Liver (tissue), 9 donors: ENCODE results near the gene DSC1. TPM values are rescaled to one million over a fixed set of nuclear protein-coding genes. Genes with fewer than 3 reads are reported as not detected.

Source experiments
- DNase-seq: peaks from one replicate; pipeline ENCODE4 v3.0.0-alpha.2; 2017; ENCODE audit warnings: low spot score
- H3K27ac ChIP-seq, 2 donors: one replicate each; pipeline ENCODE4 v1.7.0; 2013; ENCODE audit warnings: inconsistent platforms in 2 of 2, low read length in 2 of 2, control low read depth in 1 of 2, low read depth in 1 of 2, mild to moderate bottlenecking in 1 of 2
- H3K27me3 ChIP-seq, 4 donors: one replicate each; pipeline versions ENCODE4 v1.6.1 to v1.7.0; 2013; ENCODE audit warnings: low read length in 3 of 4, inconsistent platforms in 1 of 4, mild to moderate bottlenecking in 1 of 4, moderate library complexity in 1 of 4; ENCODE audit not compliant: control insufficient read depth in 4 of 4, insufficient read depth in 4 of 4
- H3K36me3 ChIP-seq, 4 donors: one replicate each; pipeline versions ENCODE4 v1.6.1 to v1.7.0; 2013; ENCODE audit warnings: low read length in 3 of 4, mild to moderate bottlenecking in 3 of 4, low read depth in 1 of 4, moderate library complexity in 1 of 4; ENCODE audit not compliant: control insufficient read depth in 4 of 4, insufficient read depth in 3 of 4
- H3K4me1 ChIP-seq, 4 donors: one replicate each; pipeline versions ENCODE4 v1.6.1 to v1.7.0; 2013; ENCODE audit warnings: low read length in 3 of 4, mild to moderate bottlenecking in 3 of 4, moderate library complexity in 1 of 4; ENCODE audit not compliant: control insufficient read depth in 4 of 4, insufficient read depth in 4 of 4
- H3K4me3 ChIP-seq, 3 donors: one replicate each; pipeline versions ENCODE4 v1.6.1 to v1.7.0; 2013; ENCODE audit warnings: low read length in 3 of 3, control low read depth in 1 of 3, low read depth in 1 of 3, mild to moderate bottlenecking in 1 of 3
- H3K9ac ChIP-seq, 2 donors: one replicate each; pipeline ENCODE4 v1.7.0; 2013; ENCODE audit warnings: low read length in 2 of 2, mild to moderate bottlenecking in 2 of 2, moderate library complexity in 2 of 2, control low read depth in 1 of 2, low read depth in 1 of 2
- H3K9me3 ChIP-seq, 4 donors: one replicate each; pipeline versions ENCODE4 v1.6.1 to v1.7.0; 2013; ENCODE audit warnings: low read length in 3 of 4; ENCODE audit not compliant: control insufficient read depth in 4 of 4
- EGR1 ChIP-seq, 2 donors: IDR thresholded peaks; 2 replicates each; pipeline ENCODE4 v1.6.1; 2016 to 2018; ENCODE audit warnings: antibody characterized with exemption in 2 of 2, low read depth in 2 of 2
- FOXA2 ChIP-seq: IDR thresholded peaks from 2 replicates; pipeline ENCODE4 v1.6.1; 2016; ENCODE audit warnings: antibody characterized with exemption
- HNF4A ChIP-seq, 2 donors: conservative IDR thresholded peaks; 2 replicates each; pipeline ENCODE4 v1.6.1; 2016; ENCODE audit warnings: antibody characterized with exemption in 2 of 2, mild to moderate bottlenecking in 2 of 2
- HNF4G ChIP-seq: IDR thresholded peaks from 2 replicates; pipeline ENCODE4 v1.6.1; 2016; ENCODE audit warnings: antibody characterized with exemption
- JUND ChIP-seq, 2 donors: IDR thresholded peaks; 2 replicates each; pipeline ENCODE4 v1.6.1; 2016; ENCODE audit warnings: antibody characterized with exemption in 2 of 2
- NR2F2 ChIP-seq: IDR thresholded peaks from 2 replicates; pipeline ENCODE4 v1.6.1; 2016; ENCODE audit warnings: antibody characterized with exemption
- RXRA ChIP-seq, 2 donors: IDR thresholded peaks; 2 replicates each; pipeline ENCODE4 v1.6.1; 2017 to 2018; ENCODE audit warnings: antibody characterized with exemption in 2 of 2, mild to moderate bottlenecking in 1 of 2
- SP1 ChIP-seq: IDR thresholded peaks from 2 replicates; pipeline ENCODE4 v1.6.1; 2018; ENCODE audit warnings: antibody characterized with exemption, mild to moderate bottlenecking
- TAF1 ChIP-seq: conservative IDR thresholded peaks from 2 replicates; pipeline ENCODE4 v1.6.1; 2016; ENCODE audit warnings: antibody characterized with exemption, mild to moderate bottlenecking
- ZBTB33 ChIP-seq: IDR thresholded peaks from 2 replicates; pipeline ENCODE4 v1.6.1; 2016; ENCODE audit warnings: antibody characterized with exemption
- WGBS: extraction: QIAGEN DNeasy Blood & Tissue Kit; methylation state at CpG from one replicate; pipeline ENCODE4 v1.1.7; 2013; 5-methylcytosine and 5-hydroxymethylcytosine counted together
- polyA plus RNA-seq, 2 donors: library from polyadenylated mRNA; stranded (reverse) in 1 of 2; unstranded in 1 of 2; fragments of 200-250 nt in 1 of 2; fragments of >200 nt in 1 of 2; fragmentation: Nextera tagmentation in 1 of 2; extraction: Ambion mirVana in 1 of 2; gene quantifications; one replicate each; pipeline versions ENCODE4 v1.2.1 to v1.2.3, GENCODE V29; 2013 to 2015
- total RNA-seq, 2 donors: library from RNA; depleted of rRNA; stranded (reverse); fragments of >200 nt; gene quantifications; one replicate each; pipeline ENCODE4 v1.2.3, GENCODE V29; 2014
- TF ChIP-seq, protein P1 (sequence below): IDR thresholded peaks from 2 replicates; pipeline ENCODE4 v1.6.1; 2016; ENCODE audit warnings: antibody characterized with exemption
- TF ChIP-seq, protein P2 (sequence below): fragments of 150-350 bp; IDR thresholded peaks from 2 replicates; pipeline ENCODE4 v1.5.1; 2017; ENCODE audit warnings: improper control_type of control experiment, low read depth, low read length; ENCODE audit not compliant: missing input control
- TF ChIP-seq, protein P3 (sequence below): IDR thresholded peaks from 2 replicates; pipeline ENCODE4 v1.6.1; 2016; ENCODE audit warnings: antibody characterized with exemption, mild to moderate bottlenecking
- donor health status: healthy.
- donor health status: healthy.
- donor health status: healthy.
- donor health status: healthy.
- donor health status: healthy.

The DSC1 gene
- total and polyA plus RNA-seq, 4 donors: not detected

GRCh38 chr18:31204833-31205232, 42.2 kb upstream of the DSC1 start:
- 58% methylated on average over 4 of the region's 4 CpGs for WGBS
- no peak for DNase-seq
- H3K9ac ChIP-seq: no peak overlapping the region

DNA sequence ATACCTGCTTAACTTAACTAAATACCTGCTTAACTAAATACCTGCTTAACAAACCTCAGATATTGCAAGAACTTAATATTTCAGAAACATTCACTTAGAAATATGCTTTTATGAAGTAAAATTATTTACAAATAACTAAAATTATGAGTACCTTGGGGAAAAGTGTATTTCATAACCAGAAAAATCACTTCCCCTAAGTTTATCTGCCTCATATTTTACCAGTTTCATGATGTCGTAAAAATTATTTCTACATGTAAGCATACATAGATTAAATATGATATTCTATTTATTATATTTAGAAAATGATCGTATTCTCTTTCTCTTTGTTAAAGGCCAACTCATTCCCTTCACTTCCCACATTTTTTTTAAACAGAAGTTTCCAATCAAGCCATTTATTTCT, 41.5 kb upstream of the DSC1 start:
- TF ChIP-seq HNF4G: no peak
- TF ChIP-seq, protein P1, sequence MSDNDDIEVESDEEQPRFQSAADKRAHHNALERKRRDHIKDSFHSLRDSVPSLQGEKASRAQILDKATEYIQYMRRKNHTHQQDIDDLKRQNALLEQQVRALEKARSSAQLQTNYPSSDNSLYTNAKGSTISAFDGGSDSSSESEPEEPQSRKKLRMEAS: no peak
- TF ChIP-seq EGR1 (IDR thresholded peaks at IDR 0.05; ENCODE audit: low read depth in 2 of 2): no peak
- TF ChIP-seq, protein P2, sequence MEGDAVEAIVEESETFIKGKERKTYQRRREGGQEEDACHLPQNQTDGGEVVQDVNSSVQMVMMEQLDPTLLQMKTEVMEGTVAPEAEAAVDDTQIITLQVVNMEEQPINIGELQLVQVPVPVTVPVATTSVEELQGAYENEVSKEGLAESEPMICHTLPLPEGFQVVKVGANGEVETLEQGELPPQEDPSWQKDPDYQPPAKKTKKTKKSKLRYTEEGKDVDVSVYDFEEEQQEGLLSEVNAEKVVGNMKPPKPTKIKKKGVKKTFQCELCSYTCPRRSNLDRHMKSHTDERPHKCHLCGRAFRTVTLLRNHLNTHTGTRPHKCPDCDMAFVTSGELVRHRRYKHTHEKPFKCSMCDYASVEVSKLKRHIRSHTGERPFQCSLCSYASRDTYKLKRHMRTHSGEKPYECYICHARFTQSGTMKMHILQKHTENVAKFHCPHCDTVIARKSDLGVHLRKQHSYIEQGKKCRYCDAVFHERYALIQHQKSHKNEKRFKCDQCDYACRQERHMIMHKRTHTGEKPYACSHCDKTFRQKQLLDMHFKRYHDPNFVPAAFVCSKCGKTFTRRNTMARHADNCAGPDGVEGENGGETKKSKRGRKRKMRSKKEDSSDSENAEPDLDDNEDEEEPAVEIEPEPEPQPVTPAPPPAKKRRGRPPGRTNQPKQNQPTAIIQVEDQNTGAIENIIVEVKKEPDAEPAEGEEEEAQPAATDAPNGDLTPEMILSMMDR: no peak
- TF ChIP-seq FOXA2: no peak
- no peak for TF ChIP-seq NR2F2
- no peaks in the 10 kb centered on the region for H3K36me3 ChIP-seq
- H3K27ac ChIP-seq: no peak overlapping the region
- no peaks in the 10 kb centered on the region for H3K9me3 ChIP-seq
- H3K27me3 ChIP-seq: no peaks in the 10 kb centered on the region
- no peak overlapping the region for H3K4me3 ChIP-seq
- no peak overlapping the region for H3K9ac ChIP-seq
- H3K4me1 ChIP-seq: peaks cover 0 to 16% (median 0%) of the 10 kb centered on the region in 4 donors
- DNase-seq: no peak
- 76% methylated on average over 2 of the region's 2 CpGs for WGBS

More at GRCh38 chr18:31204833-31205232, 42.2 kb upstream of the DSC1 start:
- Histone ChIP-seq H3K27me3 (no peaks in the 10 kb centered on the region), H3K9me3 (no peaks in the 10 kb centered on the region), H3K36me3 (no peaks in the 10 kb centered on the region), H3K4me3 (no peak overlapping the region), H3K27ac (no peak overlapping the region), H3K4me1 (peaks cover 0 to 16% (median 0%) of the 10 kb centered on the region in 4 donors)
- TF ChIP-seq SP1: peak; percentile 45
- no peak for TF ChIP-seq ZBTB33
- no peak for TF ChIP-seq HNF4G
- TF ChIP-seq, protein P1: no peak
- peak in 1 of 2 donors; percentile 34 for TF ChIP-seq RXRA (IDR thresholded peaks at IDR 0.05)
- peak; percentile 31 to 62 for TF ChIP-seq HNF4A (conservative IDR thresholded peaks at IDR 0.05)
- TF ChIP-seq, protein P3, sequence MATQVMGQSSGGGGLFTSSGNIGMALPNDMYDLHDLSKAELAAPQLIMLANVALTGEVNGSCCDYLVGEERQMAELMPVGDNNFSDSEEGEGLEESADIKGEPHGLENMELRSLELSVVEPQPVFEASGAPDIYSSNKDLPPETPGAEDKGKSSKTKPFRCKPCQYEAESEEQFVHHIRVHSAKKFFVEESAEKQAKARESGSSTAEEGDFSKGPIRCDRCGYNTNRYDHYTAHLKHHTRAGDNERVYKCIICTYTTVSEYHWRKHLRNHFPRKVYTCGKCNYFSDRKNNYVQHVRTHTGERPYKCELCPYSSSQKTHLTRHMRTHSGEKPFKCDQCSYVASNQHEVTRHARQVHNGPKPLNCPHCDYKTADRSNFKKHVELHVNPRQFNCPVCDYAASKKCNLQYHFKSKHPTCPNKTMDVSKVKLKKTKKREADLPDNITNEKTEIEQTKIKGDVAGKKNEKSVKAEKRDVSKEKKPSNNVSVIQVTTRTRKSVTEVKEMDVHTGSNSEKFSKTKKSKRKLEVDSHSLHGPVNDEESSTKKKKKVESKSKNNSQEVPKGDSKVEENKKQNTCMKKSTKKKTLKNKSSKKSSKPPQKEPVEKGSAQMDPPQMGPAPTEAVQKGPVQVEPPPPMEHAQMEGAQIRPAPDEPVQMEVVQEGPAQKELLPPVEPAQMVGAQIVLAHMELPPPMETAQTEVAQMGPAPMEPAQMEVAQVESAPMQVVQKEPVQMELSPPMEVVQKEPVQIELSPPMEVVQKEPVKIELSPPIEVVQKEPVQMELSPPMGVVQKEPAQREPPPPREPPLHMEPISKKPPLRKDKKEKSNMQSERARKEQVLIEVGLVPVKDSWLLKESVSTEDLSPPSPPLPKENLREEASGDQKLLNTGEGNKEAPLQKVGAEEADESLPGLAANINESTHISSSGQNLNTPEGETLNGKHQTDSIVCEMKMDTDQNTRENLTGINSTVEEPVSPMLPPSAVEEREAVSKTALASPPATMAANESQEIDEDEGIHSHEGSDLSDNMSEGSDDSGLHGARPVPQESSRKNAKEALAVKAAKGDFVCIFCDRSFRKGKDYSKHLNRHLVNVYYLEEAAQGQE: no peak
- TF ChIP-seq TAF1: no peak
- no peak for TF ChIP-seq JUND (IDR thresholded peaks at IDR 0.05)
